Activated CD4-positive, alpha-beta T cell treated with anti-CD3 and anti-CD28 coated beads for 48 hours (primary cell): Measurements from ENCODE around the gene MYO5C.
"Not testable (repeated sequence)": the region's sequence is repeated elsewhere in the genome, so short reads cannot be mapped to it uniquely, and the experiment has no call there.

Experiments
- DNase-seq: peaks from one replicate; pipeline ENCODE4 v3.0.0-alpha.2; 2020

Gene MYO5C

GRCh38 chr15:52241489-52241888 lies 54.1 kb downstream of the MYO5C start:
- DNase-seq: no peak

GRCh38 chr15:52240166-52240565 lies 55.4 kb downstream of the MYO5C start:
- DNase-seq: no peak

GRCh38 chr15:52238989-52239525 lies 56.5 kb downstream of the MYO5C start:
- DNase-seq: not testable (repeated sequence)

- no peak for DNase-seq
Observed at GRCh38 chr15:52238149-52238548, 57.5 kb downstream of the MYO5C start.

GRCh38 chr15:52236013-52236412 lies 59.6 kb downstream of the MYO5C start:
- no peak for DNase-seq

GRCh38 chr15:52234596-52235541 lies 60.7 kb downstream of the MYO5C start:
- peak; percentile 52 for DNase-seq

GRCh38 chr15:52233405-52233804 lies 62.2 kb downstream of the MYO5C start:
- no peak for DNase-seq

- DNase-seq: no peak
Observed at GRCh38 chr15:52232327-52232726, 63.3 kb downstream of the MYO5C start.

GRCh38 chr15:52230073-52230472 lies 65.5 kb downstream of the MYO5C start:
- DNase-seq: no peak

- no peak for DNase-seq
Observed at GRCh38 chr15:52228921-52229320, 66.7 kb downstream of the MYO5C start.

- peak; percentile 80 for DNase-seq
Observed at GRCh38 chr15:52227456-52227855, 68.1 kb downstream of the MYO5C start.

GRCh38 chr15:52225230-52225629 lies 70.4 kb downstream of the MYO5C start:
- DNase-seq: no peak

- DNase-seq: no peak
Observed at GRCh38 chr15:52224211-52224610, 71.4 kb downstream of the MYO5C start.

GRCh38 chr15:52221730-52222129 lies 73.9 kb downstream of the MYO5C start:
- no peak for DNase-seq

- DNase-seq: no peak
Observed at GRCh38 chr15:52220937-52221660, 74.5 kb downstream of the MYO5C start.

GRCh38 chr15:52220251-52220650 lies 75.4 kb downstream of the MYO5C start:
- DNase-seq: no peak

- DNase-seq: no peak
Observed at GRCh38 chr15:52218816-52219215, 76.8 kb downstream of the MYO5C start.

- no peak for DNase-seq
Observed at GRCh38 chr15:52218371-52218770, 77.2 kb downstream of the MYO5C start.

GRCh38 chr15:52217186-52217585 lies 78.4 kb downstream of the MYO5C start:
- DNase-seq: peak; percentile 46

GRCh38 chr15:52214553-52214952 lies 81.1 kb downstream of the MYO5C start:
- no peak for DNase-seq

GRCh38 chr15:52213206-52213605 lies 82.4 kb downstream of the MYO5C start:
- DNase-seq: no peak

GRCh38 chr15:52208306-52208946 lies 87.2 kb downstream of the MYO5C start:
- DNase-seq: peak; percentile 85

GRCh38 chr15:52207191-52207590 lies 88.4 kb downstream of the MYO5C start:
- no peak for DNase-seq
